ENCODE results near the gene SERF2.
"Not testable (repeated sequence)": the region's sequence is repeated elsewhere in the genome, so short reads cannot be mapped to it uniquely, and the experiment has no call there.

- TF ChIP-seq CTCF, POLR2A, POLR2AphosphoS5 (IDR thresholded peaks at IDR 0.05): not testable (repeated sequence)
Observed at GRCh38 chr15:43815064-43815463, 22.9 kb downstream of the SERF2 start.

Measured in prostate gland (tissue), 2 donors.